NCI-H2029 (cell line): ENCODE results near the gene ATG12.

ENCODE experiments used
- DNase-seq: peaks from one replicate; lab custom pipeline; 2025; lab: John Stamatoyannopoulos, UW

ATG12 gene

GRCh38 chr5:115806986-115807653 lies 34.2 kb downstream of the ATG12 start:
- DNase-seq: no peak

- no peak for DNase-seq
Observed at GRCh38 chr5:115801984-115802383, 39.4 kb downstream of the ATG12 start.

GRCh38 chr5:115801152-115801551 lies 40.2 kb downstream of the ATG12 start:
- no peak for DNase-seq

- DNase-seq: no peak
Observed at GRCh38 chr5:115800108-115800507, 41.3 kb downstream of the ATG12 start.

GRCh38 chr5:115798252-115798651 lies 43.1 kb downstream of the ATG12 start:
- no peak for DNase-seq

GRCh38 chr5:115796656-115797055 lies 44.7 kb downstream of the ATG12 start:
- DNase-seq: no peak

GRCh38 chr5:115795700-115796099 lies 45.7 kb downstream of the ATG12 start:
- DNase-seq: no peak

GRCh38 chr5:115788440-115788839 lies 52.9 kb downstream of the ATG12 start:
- DNase-seq: no peak

- DNase-seq: no peak
Observed at GRCh38 chr5:115787426-115787825, 53.9 kb downstream of the ATG12 start.

- no peak for DNase-seq
Observed at GRCh38 chr5:115785381-115786065, 55.8 kb downstream of the ATG12 start.

GRCh38 chr5:115778417-115778816 lies 62.9 kb downstream of the ATG12 start:
- no peak for DNase-seq
